BJ (cell line): Measurements from ENCODE around the gene ANKRD23. TPM values are rescaled to one million over a fixed set of nuclear protein-coding genes. Genes with fewer than 3 reads are reported as not detected.
A peak's percentile ranks its signal among the peaks of the same experiment; 100 is the strongest.

ENCODE experiments used
- CTCF ChIA-PET: fragments of 350-600 bp; formaldehyde crosslinking; extraction: SDS; loops from one replicate; lab custom pipeline; 2021; ENCODE audit warnings: antibody characterized with exemption, inconsistent platforms; lab: Yijun Ruan, JAX
- POLR2A ChIA-PET: fragments of 300-600 bp; sonication (Branson Sonifier 250); formaldehyde crosslinking; extraction: SDS; loops from one replicate; lab custom pipeline; 2021; ENCODE audit warnings: antibody characterized with exemption; lab: Charles Lee
- DNase-seq: peaks from one replicate; pipeline ENCODE4 v3.0.0-alpha.2; 2011; ENCODE audit warnings: low read depth
- H3K27me3 ChIP-seq: 2 replicates; pipeline ENCODE4 v1.6.0; 2011; ENCODE audit warnings: low read length; ENCODE audit not compliant: control insufficient read depth, insufficient read depth
- H3K36me3 ChIP-seq: 2 replicates; pipeline ENCODE4 v1.5.1; 2011; ENCODE audit warnings: low read length; ENCODE audit not compliant: control insufficient read depth, insufficient read depth
- H3K4me3 ChIP-seq: 2 replicates; pipeline ENCODE4 v1.5.1; 2011; ENCODE audit warnings: low read depth, mild to moderate bottlenecking, control low read depth, low read length
- CTCF ChIP-seq: IDR thresholded peaks from 2 replicates; pipeline ENCODE4 v1.5.1; 2011; ENCODE audit warnings: low read depth, mild to moderate bottlenecking, control low read depth, inconsistent platforms, low read length, moderate library complexity; ENCODE audit not compliant: insufficient read depth
- polyA plus RNA-seq: library from polyadenylated mRNA; depleted of rRNA; stranded (reverse); fragments of >200 nt; gene quantifications from 2 replicates; pipeline ENCODE4 v1.2.3, GENCODE V29; 2011

ANKRD23 gene
- polyA plus RNA-seq, 1 experiment, result 1.4 TPM

GRCh38 chr2:96873651-96874096, 29.9 kb upstream of the ANKRD23 start:
- Histone ChIP-seq H3K36me3 (no peaks in the 10 kb centered on the region), H3K4me3 (no peak overlapping the region), H3K27me3 (peaks cover 8% of the 10 kb centered on the region)
- CTCF ChIA-PET, result interaction anchor here (0.8 to 2.0 kb wide), 3 partner anchors 15 to 54 kb away, joined by 3 to 5 read pairs (median 3); partner anchors contain the start of gene ANKRD39
- DNase-seq, result no peak
- TF ChIP-seq CTCF, result no peak
- POLR2A ChIA-PET, result no interaction called here

- Histone ChIP-seq H3K27me3 (peaks cover 5% of the 10 kb centered on the region), H3K36me3 (no peaks in the 10 kb centered on the region), H3K4me3 (no peak overlapping the region)
- DNase-seq, result no peak
- ChIA-PET POLR2A (no interaction called here), CTCF (interaction anchor here (0.8 to 1.4 kb wide), 3 partner anchors 15 to 78 kb away, joined by 3 to 5 read pairs (median 3); partner anchors contain the start of gene ANKRD39)
- no peak for TF ChIP-seq CTCF
Measured at GRCh38 chr2:96872591-96873349, 28.9 kb upstream of the ANKRD23 start.

- ChIA-PET CTCF (interaction anchor here (0.8 to 2.2 kb wide), 2 partner anchors 13 to 36 kb away, joined by 3 to 14 read pairs; partner anchors contain the start of gene ANKRD39), POLR2A (no interaction called here)
Measured at GRCh38 chr2:96870626-96871255, 26.9 kb upstream of the ANKRD23 start.

GRCh38 chr2:96869822-96870625, 26.2 kb upstream of the ANKRD23 start, which contains the start of gene SEMA4C:
Gene SEMA4C (minus strand): TSS chr2:96870080. CDS start chr2:96867886, 2,194 bp downstream.
- no peak for TF ChIP-seq CTCF
- DNase-seq, result no peak
- peak within 1 kb of the TSS; percentile 95 for H3K4me3 ChIP-seq
- ChIA-PET POLR2A (no interaction called here), CTCF (interaction anchor here (0.8 to 2.2 kb wide), 4 partner anchors 12 to 93 kb away, joined by 3 to 18 read pairs (median 12); partner anchors contain the start of gene ANKRD39)
- H3K27me3 ChIP-seq, result peaks cover 2% of the 10 kb centered on the region; the same call in 1 of the 2 replicates
- peaks cover 16% of the 10 kb centered on the region for H3K36me3 ChIP-seq

More at GRCh38 chr2:96870626-96871255, 26.9 kb upstream of the ANKRD23 start:
- peaks cover 11% of the 10 kb centered on the region for H3K36me3 ChIP-seq
- no peak for TF ChIP-seq CTCF
- H3K27me3 ChIP-seq, result peaks cover 3% of the 10 kb centered on the region; the same call in 1 of the 2 replicates
- no peak for DNase-seq
- H3K4me3 ChIP-seq, result peak overlapping the region; percentile 95
